Astrocyte (in vitro differentiated cells and primary cell): ENCODE data around the gene DLK2. TPM values are rescaled to one million over a fixed set of nuclear protein-coding genes. Genes with fewer than 3 reads are reported as not detected.

Experiments
- DNase-seq: peaks from one replicate; pipeline ENCODE4 v3.0.0-alpha.2; 2010; ENCODE audit warnings: low read depth
- FAIRE-seq: peaks from 2 replicates; lab custom pipeline; 2011; peaks lifted over from hg19 to GRCh38; lab: Jason Lieb, UNC
- H2AFZ ChIP-seq: 2 replicates; pipeline ENCODE4 v1.6.0; 2012; ENCODE audit warnings: low read depth, low read length, inconsistent platforms
- H3K27ac ChIP-seq: 2 replicates; pipeline ENCODE4 v1.5.1; 2011; ENCODE audit warnings: low read depth, low read length, inconsistent platforms
- H3K27me3 ChIP-seq: 2 replicates; pipeline ENCODE4 v1.6.0; 2011; ENCODE audit warnings: low read length, inconsistent platforms; ENCODE audit not compliant: insufficient read depth
- H3K36me3 ChIP-seq: 2 replicates; pipeline ENCODE4 v1.5.1; 2011; ENCODE audit warnings: low read length, inconsistent platforms; ENCODE audit not compliant: insufficient read depth
- H3K4me1 ChIP-seq: 2 replicates; pipeline ENCODE4 v1.5.1; 2011; ENCODE audit warnings: low read length, inconsistent platforms; ENCODE audit not compliant: insufficient read depth
- H3K4me2 ChIP-seq: 2 replicates; pipeline ENCODE4 v1.6.0; 2012; ENCODE audit warnings: low read length, inconsistent platforms
- H3K4me3 ChIP-seq: 2 replicates; pipeline ENCODE4 v1.5.1; 2011; ENCODE audit warnings: low read depth, mild to moderate bottlenecking, low read length, inconsistent platforms; ENCODE audit not compliant: insufficient read depth
- H3K79me2 ChIP-seq: 2 replicates; pipeline ENCODE4 v1.6.0; 2012; ENCODE audit warnings: mild to moderate bottlenecking, low read length, inconsistent platforms; ENCODE audit not compliant: insufficient read depth
- H3K9ac ChIP-seq: 2 replicates; pipeline ENCODE4 v1.6.0; 2012; ENCODE audit warnings: mild to moderate bottlenecking, low read length, inconsistent platforms
- H3K9me3 ChIP-seq: 2 replicates; pipeline ENCODE4 v1.5.1; 2012; ENCODE audit warnings: low read depth, mild to moderate bottlenecking, low read length, inconsistent platforms; ENCODE audit not compliant: insufficient read depth
- H4K20me1 ChIP-seq: 2 replicates; pipeline ENCODE4 v1.6.0; 2012; ENCODE audit warnings: low read length, inconsistent platforms; ENCODE audit not compliant: insufficient read depth
- H3K27ac Mint-ChIP-seq: one replicate; pipeline ENCODE4 v1.8.0; 2021; ENCODE audit warnings: mild to moderate bottlenecking, mixed read lengths; ENCODE audit not compliant: unreplicated experiment
- H3K27me3 Mint-ChIP-seq: one replicate; pipeline ENCODE4 v1.8.0; 2021; ENCODE audit warnings: low read depth, mixed read lengths; ENCODE audit not compliant: unreplicated experiment
- H3K36me3 Mint-ChIP-seq: one replicate; pipeline ENCODE4 v1.8.0; 2021; ENCODE audit warnings: low read depth, mixed read lengths; ENCODE audit not compliant: unreplicated experiment
- H3K4me1 Mint-ChIP-seq: one replicate; pipeline ENCODE4 v1.8.0; 2021; ENCODE audit warnings: low read depth, mixed read lengths; ENCODE audit not compliant: unreplicated experiment
- H3K4me3 Mint-ChIP-seq: one replicate; pipeline ENCODE4 v1.8.0; 2021; ENCODE audit warnings: mild to moderate bottlenecking, moderate library complexity, mixed read lengths; ENCODE audit not compliant: unreplicated experiment
- H3K9me3 Mint-ChIP-seq: one replicate; pipeline ENCODE4 v1.8.0; 2021; ENCODE audit warnings: mild to moderate bottlenecking, mixed read lengths; ENCODE audit not compliant: unreplicated experiment
- CTCF ChIP-seq: IDR thresholded peaks from 2 replicates; pipeline ENCODE4 v1.5.1; 2011; ENCODE audit warnings: low read depth, mild to moderate bottlenecking, inconsistent platforms, low read length, moderate library complexity; ENCODE audit not compliant: insufficient read depth
- EZH2 ChIP-seq: IDR thresholded peaks from 2 replicates; pipeline ENCODE4 v1.6.1; 2012; ENCODE audit warnings: mild to moderate bottlenecking, low read length, inconsistent platforms; ENCODE audit not compliant: insufficient read depth
- total RNA-seq: library from RNA; stranded (reverse); gene quantifications from 2 replicates; pipeline ENCODE4 v1.2.1, GENCODE V29; 2021

The DLK2 gene
- total RNA-seq, 1 donor from 2014 or later, result 0.68 TPM

- H3K27ac ChIP-seq, result no peak overlapping the region
- TF ChIP-seq CTCF, result no peak
- TF ChIP-seq EZH2, result no peak
- H2AFZ ChIP-seq, result no peak overlapping the region
- H3K4me3 ChIP-seq, result no peak overlapping the region
- Mint-ChIP-seq H3K9me3 (no peaks in the 10 kb centered on the region), H3K4me3 (no peak overlapping the region), H3K27ac (no peak overlapping the region), H3K4me1 (no peaks in the 10 kb centered on the region), H3K36me3 (no peaks in the 10 kb centered on the region), H3K27me3 (peaks cover 16% of the 10 kb centered on the region)
- H3K4me1 ChIP-seq, result peaks cover 5% of the 10 kb centered on the region
- FAIRE-seq (no peak), DNase-seq (no peak)
- H3K27me3 ChIP-seq, result peaks cover 16% of the 10 kb centered on the region
- H3K9me3 ChIP-seq, result no peaks in the 10 kb centered on the region
- H4K20me1 ChIP-seq, result no peaks in the 10 kb centered on the region
- H3K9ac ChIP-seq, result no peak overlapping the region
- H3K36me3 ChIP-seq, result no peaks in the 10 kb centered on the region
- H3K4me2 ChIP-seq, result no peak overlapping the region
- no peaks in the 10 kb centered on the region for H3K79me2 ChIP-seq
Observed at GRCh38 chr6:43472515-43472914, 17.2 kb upstream of the DLK2 start.

- H3K36me3 Mint-ChIP-seq, result no peaks in the 10 kb centered on the region
- DNase-seq, result no peak
- no peak overlapping the region for H3K9ac ChIP-seq
Observed at GRCh38 chr6:43471399-43471798, 16.1 kb upstream of the DLK2 start.

More at GRCh38 chr6:43471399-43471798, 16.1 kb upstream of the DLK2 start:
- Mint-ChIP-seq H3K27ac (no peak overlapping the region), H3K9me3 (no peaks in the 10 kb centered on the region), H3K27me3 (peaks cover 21% of the 10 kb centered on the region), H3K4me1 (no peaks in the 10 kb centered on the region), H3K4me3 (no peak overlapping the region)
- no peaks in the 10 kb centered on the region for H3K4me1 ChIP-seq
- H3K79me2 ChIP-seq, result no peaks in the 10 kb centered on the region
- H2AFZ ChIP-seq, result no peak overlapping the region
- TF ChIP-seq EZH2 (no peak), CTCF (no peak)
- no peaks in the 10 kb centered on the region for H4K20me1 ChIP-seq
- no peak for FAIRE-seq
- no peak overlapping the region for H3K27ac ChIP-seq
- H3K4me3 ChIP-seq, result no peak overlapping the region
- H3K36me3 ChIP-seq, result no peaks in the 10 kb centered on the region
- H3K9me3 ChIP-seq, result no peaks in the 10 kb centered on the region
- peaks cover 16% of the 10 kb centered on the region for H3K27me3 ChIP-seq
- H3K4me2 ChIP-seq, result no peak overlapping the region
